ENCODE results near the gene NRSN1.

The NRSN1 gene

GRCh38 chr6:24145690-24146131 lies 19.7 kb downstream of the NRSN1 start:
- no peak for DNase-seq

- DNase-seq: no peak
These were observed 20.9 kb downstream of the NRSN1 start for GRCh38 chr6:24146871-24147270.

GRCh38 chr6:24147511-24148153 lies 21.6 kb downstream of the NRSN1 start:
- no peak for DNase-seq

- no peak for DNase-seq
These were observed 22.1 kb downstream of the NRSN1 start for GRCh38 chr6:24148154-24148570.

- DNase-seq: no peak
These were observed 22.7 kb downstream of the NRSN1 start for GRCh38 chr6:24148684-24149083.

- no peak for DNase-seq
These were observed 23.3 kb downstream of the NRSN1 start for GRCh38 chr6:24149296-24149695.

GRCh38 chr6:24149836-24150235 lies 23.8 kb downstream of the NRSN1 start:
- DNase-seq: no peak

GRCh38 chr6:24152014-24152413 lies 26.0 kb downstream of the NRSN1 start:
- no peak for DNase-seq

- no peak for DNase-seq
These were observed 28.1 kb downstream of the NRSN1 start for GRCh38 chr6:24154121-24154520.

GRCh38 chr6:24157886-24158285 lies 31.9 kb downstream of the NRSN1 start:
- peak; percentile 12 for DNase-seq

GRCh38 chr6:24183584-24183983 lies 57.6 kb downstream of the NRSN1 start:
- DNase-seq: no peak

- DNase-seq: no peak
These were observed 60.3 kb downstream of the NRSN1 start for GRCh38 chr6:24186349-24186748.

GRCh38 chr6:24187965-24188577 lies 62.1 kb downstream of the NRSN1 start:
- DNase-seq: no peak

GRCh38 chr6:24188578-24189080 lies 62.6 kb downstream of the NRSN1 start:
- DNase-seq: no peak

GRCh38 chr6:24191346-24191745 lies 65.3 kb downstream of the NRSN1 start:
- no peak for DNase-seq

- DNase-seq: no peak
These were observed 67.3 kb downstream of the NRSN1 start for GRCh38 chr6:24193364-24193763.

GRCh38 chr6:24194978-24195700 lies 69.1 kb downstream of the NRSN1 start:
- DNase-seq: no peak

GRCh38 chr6:24195836-24196597 lies 70.0 kb downstream of the NRSN1 start:
- no peak for DNase-seq
